Skeletal muscle tissue (tissue), 4 donors: Measurements from ENCODE around the gene DMPK. TPM values are rescaled to one million over a fixed set of nuclear protein-coding genes. Genes with fewer than 3 reads are reported as not detected.

Source experiments
- H3K27ac ChIP-seq: one replicate; pipeline ENCODE4 v1.7.0; 2013; ENCODE audit warnings: mild to moderate bottlenecking, low read depth, low read length, inconsistent platforms
- H3K27me3 ChIP-seq, 3 donors: one replicate each; pipeline ENCODE4 v1.7.0; 2013; ENCODE audit warnings: low read length in 3 of 3; ENCODE audit not compliant: control insufficient read depth in 3 of 3, insufficient read depth in 3 of 3
- H3K36me3 ChIP-seq, 3 donors: one replicate each; pipeline ENCODE4 v1.7.0; 2013; ENCODE audit warnings: low read length in 3 of 3; ENCODE audit not compliant: control insufficient read depth in 3 of 3, insufficient read depth in 3 of 3
- H3K4me1 ChIP-seq, 3 donors: one replicate each; pipeline ENCODE4 v1.7.0; 2013; ENCODE audit warnings: low read length in 3 of 3, mild to moderate bottlenecking in 3 of 3; ENCODE audit not compliant: control insufficient read depth in 3 of 3, insufficient read depth in 3 of 3
- H3K4me3 ChIP-seq, 3 donors: one replicate each; pipeline ENCODE4 v1.7.0; 2013; ENCODE audit warnings: low read length in 3 of 3
- H3K9ac ChIP-seq, 3 donors: one replicate each; pipeline ENCODE4 v1.7.0; 2013; ENCODE audit warnings: low read length in 3 of 3, mild to moderate bottlenecking in 3 of 3, moderate library complexity in 2 of 3, low read depth in 1 of 3
- H3K9me3 ChIP-seq, 3 donors: one replicate each; pipeline ENCODE4 v1.7.0; 2013; ENCODE audit warnings: low read length in 3 of 3; ENCODE audit not compliant: control insufficient read depth in 3 of 3
- total RNA-seq: library from RNA; depleted of rRNA; stranded (reverse); fragments of >200 nt; gene quantifications from one replicate; pipeline ENCODE4 v1.2.3, GENCODE V29; 2014
- donor health status: Osteomylitis.

The DMPK gene
- 160 TPM for total RNA-seq

- Histone ChIP-seq H3K9me3 (no peaks in the 10 kb centered on the region), H3K4me3 (peak within 1 kb of the TSS; percentile 74 to 91 (median 90)), H3K27me3 (no peaks in the 10 kb centered on the region), H3K36me3 (peaks cover 25 to 30% (median 26%) of the 10 kb centered on the region in 3 donors), H3K9ac (peak within 1 kb of the TSS; percentile 76 to 94 (median 86)), H3K27ac (peak within 1 kb of the TSS; percentile 95), H3K4me1 (peaks cover 60 to 73% (median 69%) of the 10 kb centered on the region in 3 donors)
These were observed at the start of gene DMPK for GRCh38 chr19:45782162-45782691. TSS of gene DMPK (minus strand) at chr19:45782490. CDS start at chr19:45782352, 138 bp downstream.

GRCh38 chr19:45828945-45829344 is 46.7 kb upstream of the DMPK start:
- Histone ChIP-seq H3K27me3 (no peaks in the 10 kb centered on the region), H3K27ac (no peak overlapping the region), H3K36me3 (peaks cover 69 to 82% (median 71%) of the 10 kb centered on the region in 3 donors), H3K4me3 (no peak overlapping the region), H3K9me3 (no peaks in the 10 kb centered on the region), H3K9ac (no peak overlapping the region), H3K4me1 (peaks cover 0 to 7% (median 6%) of the 10 kb centered on the region in 3 donors)

- Histone ChIP-seq H3K4me3 (no peak overlapping the region), H3K4me1 (peaks cover 0 to 8% (median 6%) of the 10 kb centered on the region in 3 donors), H3K36me3 (peaks cover 72 to 85% (median 73%) of the 10 kb centered on the region in 3 donors), H3K9ac (no peak overlapping the region), H3K27me3 (no peaks in the 10 kb centered on the region), H3K9me3 (no peaks in the 10 kb centered on the region), H3K27ac (no peak overlapping the region)
These were observed 46.2 kb upstream of the DMPK start for GRCh38 chr19:45828523-45828922.

GRCh38 chr19:45827459-45828093 is 45.3 kb upstream of the DMPK start:
- Histone ChIP-seq H3K4me3 (no peak overlapping the region), H3K27ac (no peak overlapping the region), H3K4me1 (peaks cover 0 to 8% (median 6%) of the 10 kb centered on the region in 3 donors), H3K36me3 (peaks cover 80 to 94% (median 81%) of the 10 kb centered on the region in 3 donors), H3K9me3 (no peaks in the 10 kb centered on the region), H3K9ac (no peak overlapping the region), H3K27me3 (no peaks in the 10 kb centered on the region)

GRCh38 chr19:45826934-45827333 is 44.6 kb upstream of the DMPK start:
- Histone ChIP-seq H3K4me1 (peaks cover 0 to 8% (median 6%) of the 10 kb centered on the region in 3 donors), H3K9ac (no peak overlapping the region), H3K27me3 (no peaks in the 10 kb centered on the region), H3K9me3 (no peaks in the 10 kb centered on the region), H3K4me3 (no peak overlapping the region), H3K27ac (no peak overlapping the region), H3K36me3 (peaks cover 75 to 89% (median 81%) of the 10 kb centered on the region in 3 donors)

- H3K9me3 ChIP-seq: no peaks in the 10 kb centered on the region
- no peak overlapping the region for H3K27ac ChIP-seq
- H3K36me3 ChIP-seq: peaks cover 72 to 87% (median 79%) of the 10 kb centered on the region in 3 donors
- no peak overlapping the region for H3K9ac ChIP-seq
- H3K4me1 ChIP-seq: peaks cover 0 to 8% (median 6%) of the 10 kb centered on the region in 3 donors
- no peaks in the 10 kb centered on the region for H3K27me3 ChIP-seq
- no peak overlapping the region for H3K4me3 ChIP-seq
These were observed 43.9 kb upstream of the DMPK start for GRCh38 chr19:45825917-45826893.

GRCh38 chr19:45825263-45825605 is 42.9 kb upstream of the DMPK start:
- H3K4me3 ChIP-seq: no peak overlapping the region
- H3K27me3 ChIP-seq: no peaks in the 10 kb centered on the region
- H3K27ac ChIP-seq: no peak overlapping the region
- H3K9ac ChIP-seq: no peak overlapping the region
- no peaks in the 10 kb centered on the region for H3K9me3 ChIP-seq
- peaks cover 73 to 89% (median 79%) of the 10 kb centered on the region in 3 donors for H3K36me3 ChIP-seq
- peaks cover 0 to 8% (median 6%) of the 10 kb centered on the region in 3 donors for H3K4me1 ChIP-seq

- Histone ChIP-seq H3K4me3 (no peak overlapping the region), H3K9ac (peak overlapping the region in 1 of 3 donors; percentile 47), H3K27me3 (no peaks in the 10 kb centered on the region), H3K4me1 (peaks cover 0 to 8% (median 6%) of the 10 kb centered on the region in 3 donors), H3K27ac (no peak overlapping the region), H3K36me3 (peaks cover 73 to 89% (median 73%) of the 10 kb centered on the region in 3 donors), H3K9me3 (no peaks in the 10 kb centered on the region)
These were observed 42.4 kb upstream of the DMPK start for GRCh38 chr19:45824531-45825262.

- Histone ChIP-seq H3K36me3 (peaks cover 69 to 88% (median 71%) of the 10 kb centered on the region in 3 donors), H3K9me3 (no peaks in the 10 kb centered on the region), H3K27ac (no peak overlapping the region), H3K9ac (peak overlapping the region in 2 of 3 donors; percentile 12 to 47), H3K4me1 (peaks cover 0 to 8% (median 6%) of the 10 kb centered on the region in 3 donors), H3K27me3 (no peaks in the 10 kb centered on the region), H3K4me3 (no peak overlapping the region)
These were observed 41.8 kb upstream of the DMPK start for GRCh38 chr19:45824041-45824471.
